Lower leg skin (tissue), 4 donors: ENCODE measurements around the gene GPR151. TPM values are rescaled to one million over a fixed set of nuclear protein-coding genes. Genes with fewer than 3 reads are reported as not detected.

Experiments
- DNase-seq, 2 donors: peaks; one replicate each; pipeline ENCODE4 v3.0.0-alpha.2; 2019; ENCODE audit warnings: low spot score in 2 of 2
- H3K4me3 ChIP-seq: fragments of 200-600 bp; sonication (generic); 2 replicates; pipeline ENCODE4 v1.5.1; 2017; ENCODE audit warnings: mild to moderate bottlenecking, low read depth; ENCODE audit not compliant: poor library complexity, severe bottlenecking
- POLR2A ChIP-seq, 2 donors: fragments of 450-650 bp; IDR thresholded peaks; one replicate each; pipeline ENCODE4 v1.6.1; 2016 to 2017; ENCODE audit warnings: antibody characterized with exemption in 2 of 2, mild to moderate bottlenecking in 1 of 2, moderate library complexity in 1 of 2
- WGBS, 2 donors: methylation state at CpG; one replicate each; pipeline ENCODE4 v1.1.5; 2018; 5-methylcytosine and 5-hydroxymethylcytosine counted together
- intact Hi-C: fragments of 100-400 bp; cut with DNase I; formaldehyde crosslinking; loops from one replicate; pipeline ENCODE4 v1.15.0; 2023; ENCODE audit warnings: low total_unique reads
- total RNA-seq, 4 donors: library from RNA; depleted of rRNA; stranded (reverse); fragments of >200 nt; gene quantifications; one replicate each; pipeline ENCODE4 v1.1.0, GENCODE V29; 2016
- TF ChIP-seq, protein P1 (sequence below), 3 donors: fragments of 450-650 bp; IDR thresholded peaks; one replicate each; pipeline ENCODE4 v1.5.1; 2016; ENCODE audit warnings: antibody characterized with exemption in 3 of 3, mild to moderate bottlenecking in 3 of 3, moderate library complexity in 2 of 3

The GPR151 gene
- total RNA-seq, 4 donors from 2014 or later, result not detected

GRCh38 chr5:146529984-146530383 is 14.0 kb upstream of the GPR151 start:
- WGBS, 2 donors, result 65 to 78% methylated on average over 2 of the region's 2 CpGs
- intact Hi-C loops, result loop anchor here (5.0 kb wide), 1 partner anchor 657 kb away; no protein-coding TSS in a partner anchor
- H3K4me3 ChIP-seq, result no peak overlapping the region
- TF ChIP-seq POLR2A (IDR thresholded peaks at IDR 0.05), result no peak
- TF ChIP-seq, protein P1, sequence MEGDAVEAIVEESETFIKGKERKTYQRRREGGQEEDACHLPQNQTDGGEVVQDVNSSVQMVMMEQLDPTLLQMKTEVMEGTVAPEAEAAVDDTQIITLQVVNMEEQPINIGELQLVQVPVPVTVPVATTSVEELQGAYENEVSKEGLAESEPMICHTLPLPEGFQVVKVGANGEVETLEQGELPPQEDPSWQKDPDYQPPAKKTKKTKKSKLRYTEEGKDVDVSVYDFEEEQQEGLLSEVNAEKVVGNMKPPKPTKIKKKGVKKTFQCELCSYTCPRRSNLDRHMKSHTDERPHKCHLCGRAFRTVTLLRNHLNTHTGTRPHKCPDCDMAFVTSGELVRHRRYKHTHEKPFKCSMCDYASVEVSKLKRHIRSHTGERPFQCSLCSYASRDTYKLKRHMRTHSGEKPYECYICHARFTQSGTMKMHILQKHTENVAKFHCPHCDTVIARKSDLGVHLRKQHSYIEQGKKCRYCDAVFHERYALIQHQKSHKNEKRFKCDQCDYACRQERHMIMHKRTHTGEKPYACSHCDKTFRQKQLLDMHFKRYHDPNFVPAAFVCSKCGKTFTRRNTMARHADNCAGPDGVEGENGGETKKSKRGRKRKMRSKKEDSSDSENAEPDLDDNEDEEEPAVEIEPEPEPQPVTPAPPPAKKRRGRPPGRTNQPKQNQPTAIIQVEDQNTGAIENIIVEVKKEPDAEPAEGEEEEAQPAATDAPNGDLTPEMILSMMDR (IDR thresholded peaks at IDR 0.05), result no peak
- no peak for DNase-seq

DNA sequence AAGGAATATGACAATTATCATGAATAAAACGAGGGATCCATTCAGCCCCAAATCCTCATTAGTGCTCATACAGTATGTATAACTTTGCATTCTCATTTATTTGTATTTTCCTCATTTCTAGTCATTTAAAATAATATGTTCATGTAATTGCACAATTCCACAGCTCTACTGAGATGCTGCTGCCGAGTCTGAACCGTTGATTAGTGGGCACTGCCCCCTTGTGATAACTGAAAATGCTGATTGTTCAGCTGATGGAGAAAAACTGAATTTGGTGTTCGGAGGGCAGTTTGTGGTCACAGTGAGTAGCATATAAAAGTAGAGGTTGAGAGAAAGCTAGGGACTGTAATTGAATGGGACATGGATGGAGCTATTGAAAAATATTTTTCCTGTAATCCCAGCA is 12.2 kb upstream of the GPR151 start:
- intact Hi-C loops, result no loop called here

DNA sequence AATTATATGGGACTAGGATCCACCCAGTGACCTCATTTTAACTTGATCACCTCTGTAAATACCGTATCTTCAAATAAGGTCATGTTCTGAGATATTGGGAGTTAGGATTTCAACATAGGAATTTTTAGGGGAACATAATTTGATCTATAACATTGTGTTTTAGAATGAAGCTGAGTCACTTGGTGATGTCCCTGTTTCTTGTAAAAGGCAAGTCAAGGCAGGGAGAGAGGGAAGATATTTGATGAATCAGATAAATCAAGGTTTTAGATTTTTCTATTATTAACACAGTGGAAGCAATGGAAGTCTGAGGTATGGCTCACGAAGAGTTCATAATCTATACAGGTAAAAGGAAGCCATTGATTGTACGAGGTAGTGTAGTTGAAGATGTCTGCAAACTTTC is 11.8 kb upstream of the GPR151 start:
- H3K4me3 ChIP-seq, result no peak overlapping the region
- WGBS, 2 donors, result 56 to 73% methylated on average over 3 of the region's 3 CpGs
- DNase-seq, result no peak
- intact Hi-C loops, result no loop called here
- TF ChIP-seq, protein P1 (IDR thresholded peaks at IDR 0.05), result no peak
- TF ChIP-seq POLR2A (IDR thresholded peaks at IDR 0.05), result no peak

More for the DNA sequence above, 12.2 kb upstream of the GPR151 start:
- DNase-seq, result no peak
- no peak for TF ChIP-seq POLR2A (IDR thresholded peaks at IDR 0.05)
- TF ChIP-seq, protein P1 (IDR thresholded peaks at IDR 0.05), result no peak
- H3K4me3 ChIP-seq, result no peak overlapping the region
- WGBS, 2 donors, result 64 to 67% methylated on average over 4 of the region's 4 CpGs

- no peak overlapping the region for H3K4me3 ChIP-seq
- DNase-seq, result no peak
- TF ChIP-seq, protein P1 (IDR thresholded peaks at IDR 0.05), result no peak
- no peak for TF ChIP-seq POLR2A (IDR thresholded peaks at IDR 0.05)
- WGBS, 2 donors, result 71 to 77% methylated on average over 3 of the region's 3 CpGs
- intact Hi-C loops, result no loop called here
Observed at GRCh38 chr5:146523698-146524097, 7.7 kb upstream of the GPR151 start.

DNA sequence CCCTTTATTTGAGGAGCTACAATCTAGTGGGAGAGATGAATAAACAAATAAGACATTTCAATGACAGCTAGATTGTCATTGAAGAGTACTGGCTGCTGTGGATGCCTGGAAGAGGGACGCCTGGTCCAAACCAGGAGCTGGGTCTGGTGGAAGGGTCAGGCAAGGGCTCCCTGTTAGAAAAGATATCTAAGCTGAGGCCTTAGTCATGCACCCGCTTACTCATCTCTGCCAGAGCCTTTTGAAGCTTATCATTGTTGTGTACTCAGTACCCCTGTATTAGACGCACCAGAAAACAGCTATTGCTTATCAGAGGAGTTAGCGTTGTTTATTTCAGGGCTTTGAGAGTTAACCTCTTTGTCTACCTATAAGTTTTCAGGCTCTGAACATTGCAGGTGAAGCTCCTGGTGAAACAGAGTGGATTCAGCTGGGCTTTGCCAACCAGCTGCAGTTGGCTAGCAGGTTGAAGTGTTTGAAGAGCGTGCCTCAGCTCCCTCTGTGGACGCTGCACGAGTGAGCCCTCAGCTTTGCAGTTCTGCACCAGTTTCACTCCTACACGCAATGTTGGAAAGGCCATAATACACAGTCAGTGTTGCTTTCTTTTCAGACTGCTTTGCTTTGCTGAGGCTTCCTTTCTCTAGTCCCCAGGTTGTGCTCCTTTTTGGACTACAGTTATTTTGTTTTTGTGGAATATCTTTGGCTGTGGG is 5.6 kb upstream of the GPR151 start:
- WGBS, 2 donors, result 69 to 73% methylated on average over 8 of the region's 8 CpGs
- TF ChIP-seq, protein P1 (IDR thresholded peaks at IDR 0.05), result no peak
- no peak for TF ChIP-seq POLR2A (IDR thresholded peaks at IDR 0.05)
- intact Hi-C loops, result no loop called here
- H3K4me3 ChIP-seq, result no peak overlapping the region
- no peak for DNase-seq

DNA sequence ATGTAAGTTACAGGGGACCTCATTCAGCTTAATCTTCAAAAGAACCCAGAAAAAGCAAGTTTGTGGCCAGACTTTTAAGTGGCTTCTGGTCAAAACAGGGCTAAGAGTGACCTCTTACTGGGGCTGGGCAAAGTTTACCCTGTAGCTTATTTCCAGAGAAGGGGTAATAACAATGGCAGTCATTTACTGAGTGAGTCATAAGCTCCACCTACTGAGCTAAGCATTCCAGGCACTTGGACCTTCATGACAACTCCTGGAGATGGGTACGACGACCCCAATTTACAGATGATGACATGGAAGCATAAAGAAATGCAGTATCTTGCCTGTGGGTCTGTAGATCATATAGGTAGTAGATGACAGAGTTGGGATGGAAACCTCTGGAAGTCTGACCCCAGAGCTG is 4.7 kb upstream of the GPR151 start:
- DNase-seq, result no peak
- WGBS, 2 donors, result 74 to 83% methylated on average over 2 of the region's 2 CpGs
- no peak overlapping the region for H3K4me3 ChIP-seq
- intact Hi-C loops, result no loop called here
- TF ChIP-seq, protein P1 (IDR thresholded peaks at IDR 0.05), result no peak
- TF ChIP-seq POLR2A (IDR thresholded peaks at IDR 0.05), result no peak
